PC-9 (cell line): ENCODE measurements around the gene PCDHB7.
"Not testable (repeated sequence)": the region's sequence is repeated elsewhere in the genome, so short reads cannot be mapped to it uniquely, and the experiment has no call there.

Experiments
- CTCF ChIP-seq: fragments of 200-600 bp; sonication (generic); conservative IDR thresholded peaks from 2 replicates; pipeline ENCODE4 v1.6.1; 2017; ENCODE audit warnings: mixed run types, antibody characterized with exemption, mild to moderate bottlenecking, moderate library complexity
- EZH2 ChIP-seq: fragments of 200-600 bp; sonication (generic); IDR thresholded peaks from 2 replicates; pipeline ENCODE4 v1.8.0; 2017; ENCODE audit warnings: antibody characterized with exemption, low read depth

DNA sequence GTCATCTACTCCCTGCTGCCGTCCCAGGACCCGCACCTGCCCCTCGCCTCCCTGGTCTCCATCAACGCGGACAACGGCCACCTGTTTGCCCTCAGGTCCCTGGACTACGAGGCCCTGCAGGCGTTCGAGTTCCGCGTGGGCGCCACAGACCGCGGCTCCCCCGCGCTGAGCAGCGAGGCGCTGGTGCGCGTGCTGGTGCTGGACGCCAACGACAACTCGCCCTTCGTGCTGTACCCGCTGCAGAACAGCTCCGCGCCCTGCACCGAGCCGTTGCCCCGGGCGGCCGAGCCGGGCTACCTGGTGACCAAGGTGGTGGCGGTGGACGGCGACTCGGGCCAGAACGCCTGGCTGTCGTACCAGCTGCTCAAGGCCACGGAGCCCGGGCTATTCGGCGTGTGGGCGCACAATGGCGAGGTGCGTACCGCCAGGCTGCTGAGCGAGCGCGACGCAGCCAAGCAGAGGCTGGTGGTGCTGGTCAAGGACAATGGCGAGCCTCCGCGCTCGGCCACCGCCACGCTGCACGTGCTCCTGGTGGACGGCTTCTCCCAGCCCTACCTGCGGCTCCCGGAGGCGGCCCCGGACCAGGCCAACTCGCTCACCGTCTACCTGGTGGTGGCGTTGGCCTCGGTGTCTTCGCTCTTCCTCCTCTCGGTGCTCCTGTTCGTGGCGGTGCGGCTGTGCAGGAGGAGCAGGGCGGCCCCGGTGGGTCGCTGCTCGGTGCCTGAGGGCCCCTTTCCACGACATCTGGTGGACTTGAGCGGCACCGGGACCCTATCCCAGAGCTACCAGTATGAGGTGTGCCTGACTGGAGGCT, 2.1 kb downstream of the PCDHB7 start:
- TF ChIP-seq CTCF, EZH2: not testable (repeated sequence)
